GM18519 (cell line): ENCODE measurements around the gene FRMD4B.

Experiments used
- ATAC-seq: cut with Tn5 transposase; IDR thresholded peaks from one replicate; pipeline ENCODE4 v1.9.1; 2021; ENCODE audit warnings: mild to moderate bottlenecking, moderate library complexity; ENCODE audit not compliant: unreplicated experiment, low FRiP score

The FRMD4B gene

GRCh38 chr3:69368129-69368741, 17.7 kb downstream of the FRMD4B start:
- ATAC-seq: peak; percentile 99

DNA sequence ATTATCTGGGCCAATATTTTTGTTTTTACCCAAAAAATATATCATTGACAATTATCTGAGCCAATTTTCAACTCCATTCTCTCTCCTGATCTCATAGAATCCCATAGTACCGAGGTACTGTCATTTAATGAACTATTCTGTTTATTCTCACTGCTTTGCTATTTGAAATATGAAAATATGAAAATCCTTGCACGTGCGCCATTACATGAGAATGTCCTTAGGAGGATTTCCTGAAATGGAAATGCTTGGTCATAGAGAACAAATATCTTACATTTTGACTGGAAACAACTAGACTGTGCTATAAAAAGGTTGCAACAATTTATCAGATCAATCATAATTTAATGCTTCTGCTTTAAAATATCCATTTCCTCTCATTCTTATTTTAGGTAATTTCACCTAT, 18.3 kb downstream of the FRMD4B start:
- no peak for ATAC-seq

- ATAC-seq: no peak
These were observed 21.5 kb downstream of the FRMD4B start for GRCh38 chr3:69364354-69364753.

- no peak for ATAC-seq
These were observed 25.2 kb downstream of the FRMD4B start for GRCh38 chr3:69360690-69361089.

DNA sequence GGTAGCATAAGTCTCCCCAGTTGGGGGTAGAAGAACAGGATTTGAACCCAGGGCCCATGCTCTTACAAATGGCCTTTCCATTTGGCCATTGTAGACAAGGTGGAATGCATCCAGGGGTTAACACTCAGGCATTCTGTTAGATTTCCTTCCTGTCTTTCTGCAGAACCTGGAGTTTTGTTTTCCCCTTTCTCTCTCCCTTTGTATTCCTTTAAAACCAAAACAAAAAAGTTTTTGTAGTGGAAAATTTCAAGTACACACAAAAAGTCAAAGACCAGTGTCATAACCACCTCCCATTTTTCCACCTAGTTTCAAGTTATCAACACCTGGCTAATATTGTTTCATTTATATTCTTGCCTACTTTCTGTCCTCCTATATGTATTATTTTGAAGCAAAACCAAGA, 26.0 kb downstream of the FRMD4B start:
- ATAC-seq: no peak

DNA sequence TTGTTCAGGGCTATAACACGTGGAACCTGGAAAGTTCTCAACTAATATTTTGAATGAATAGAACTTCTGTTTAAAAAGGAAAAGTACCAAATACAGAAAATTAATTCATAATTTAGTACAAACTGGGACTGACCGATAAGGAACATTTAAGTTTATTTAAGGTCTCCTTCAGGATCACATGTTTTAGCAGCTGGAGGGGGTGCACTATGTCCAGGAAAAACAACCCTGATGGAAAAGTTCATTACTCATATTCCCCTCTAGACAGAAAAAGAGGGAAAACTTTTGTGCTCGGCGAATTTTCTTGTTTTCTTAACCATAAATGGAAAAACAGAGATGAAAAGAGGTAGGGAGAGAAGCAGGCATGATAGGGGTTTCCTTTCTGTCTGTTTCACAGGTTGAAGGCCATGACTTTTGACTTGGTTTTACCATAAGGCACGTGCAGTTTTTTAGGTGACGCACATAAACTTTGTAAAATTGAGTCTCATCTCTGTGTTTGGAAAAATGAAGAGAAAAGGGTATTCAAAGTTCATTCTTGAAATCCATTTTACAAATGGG, 26.5 kb downstream of the FRMD4B start:
- ATAC-seq: no peak

DNA sequence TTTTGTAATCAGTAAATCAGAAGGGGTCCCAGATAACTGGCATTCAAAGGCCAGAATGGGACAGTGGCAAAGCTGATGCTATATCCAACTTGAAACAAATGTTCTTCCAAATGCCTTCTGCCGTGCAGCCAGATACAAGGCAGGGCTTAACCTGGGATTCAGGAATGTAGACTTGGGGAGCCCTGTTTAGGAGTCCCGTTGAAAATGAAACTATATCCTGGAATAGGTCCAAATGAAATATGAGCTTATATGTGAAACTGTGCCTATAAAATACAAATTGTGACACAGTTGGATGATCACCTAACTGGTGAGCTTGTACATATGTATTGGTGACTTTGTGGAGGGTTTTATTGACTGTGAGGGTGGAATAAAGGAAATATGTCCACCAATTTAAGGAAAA, 28.7 kb downstream of the FRMD4B start:
- ATAC-seq: no peak

DNA sequence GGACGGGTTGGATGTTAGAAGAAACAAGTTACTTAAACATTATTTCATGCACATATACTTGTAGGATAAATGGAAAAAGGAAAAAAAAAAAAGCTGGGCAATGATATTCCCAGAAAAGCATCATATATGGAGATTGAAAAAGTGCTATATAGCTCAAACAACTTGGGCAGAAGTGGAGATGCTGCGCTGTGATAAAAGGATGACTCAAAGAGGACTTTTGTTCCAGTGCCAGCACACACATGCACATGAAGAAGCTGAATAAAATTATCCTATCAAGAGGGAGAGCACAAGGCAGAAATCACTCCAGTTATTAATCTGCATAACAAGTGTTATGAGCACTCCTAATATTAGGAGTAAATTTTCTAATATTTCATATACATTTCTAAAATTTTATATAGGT, 30.9 kb downstream of the FRMD4B start:
- no peak for ATAC-seq

DNA sequence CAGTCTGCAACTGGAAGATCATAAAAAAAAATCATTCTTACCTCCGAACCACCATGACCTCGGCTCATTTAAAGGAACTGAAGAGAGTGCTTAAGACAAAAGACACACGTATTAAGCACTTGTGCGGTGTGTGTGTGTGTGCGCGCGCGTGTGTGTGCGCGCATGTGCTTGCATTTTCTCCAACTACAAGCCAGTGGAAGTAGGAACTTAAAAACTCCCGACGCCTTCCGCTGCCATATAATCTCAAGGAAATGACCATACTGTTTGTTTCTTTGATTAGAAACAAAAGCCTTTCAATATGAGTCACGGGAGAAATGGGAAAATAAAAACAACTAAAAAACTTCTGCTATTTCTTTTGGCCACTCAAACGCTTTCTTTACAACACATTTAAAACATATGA, 32.4 kb downstream of the FRMD4B start:
- ATAC-seq: peak; percentile 40

GRCh38 chr3:69353088-69353478, 32.8 kb downstream of the FRMD4B start:
- no peak for ATAC-seq

DNA sequence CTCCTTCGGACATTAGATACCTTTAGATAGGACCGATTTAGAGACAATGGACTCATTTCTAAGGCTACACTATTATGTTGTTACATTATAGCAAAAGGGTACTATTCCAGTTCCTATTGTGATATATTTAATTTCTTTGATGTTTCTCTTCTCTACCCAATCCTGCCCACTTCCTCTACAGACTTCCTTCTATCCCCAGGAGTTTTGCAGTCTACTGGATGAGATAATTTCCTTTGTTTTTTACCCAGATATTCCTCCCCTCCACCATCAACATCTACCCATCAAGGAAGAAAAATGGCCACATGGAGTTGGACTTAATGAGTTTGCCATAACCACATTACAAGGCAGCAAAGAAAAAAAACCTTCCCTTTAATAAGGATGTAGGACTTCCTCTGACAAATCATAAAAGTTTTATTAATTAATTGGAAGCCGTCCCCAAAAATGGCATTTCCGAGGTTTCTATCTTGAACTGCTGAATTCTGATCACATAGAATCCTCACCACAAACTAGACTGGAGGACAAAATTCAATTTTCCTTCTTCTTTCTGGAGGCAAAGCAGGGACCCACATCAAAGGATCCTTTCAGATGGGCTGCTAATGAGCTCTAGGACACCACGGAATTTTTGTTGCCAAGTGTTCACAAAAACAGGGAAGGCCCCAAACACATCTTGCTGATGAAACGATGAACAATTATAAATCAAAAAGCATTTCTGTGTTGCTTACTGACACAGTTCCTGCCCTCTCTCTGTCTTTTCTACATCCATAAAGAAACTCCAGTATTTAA, 33.4 kb downstream of the FRMD4B start:
- ATAC-seq: no peak

DNA sequence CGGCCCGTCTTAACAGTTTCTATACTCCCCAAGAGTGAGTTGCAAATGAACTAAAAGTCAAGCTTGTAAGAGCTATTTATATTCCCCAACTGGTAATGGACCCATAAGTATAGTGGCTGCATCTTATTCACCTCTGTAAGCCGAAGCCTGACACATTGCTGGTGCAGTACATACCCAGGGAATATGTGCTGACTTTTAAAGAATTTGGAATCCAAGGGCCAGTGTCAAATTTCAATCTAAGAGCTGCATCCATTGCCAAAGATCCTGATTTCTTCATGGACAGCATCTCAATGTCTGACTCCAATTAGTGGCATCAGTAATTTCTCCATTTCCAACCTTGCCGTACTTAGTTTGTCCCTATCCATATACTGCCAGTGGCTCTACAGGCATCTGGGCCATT, 42.0 kb downstream of the FRMD4B start:
- no peak for ATAC-seq

GRCh38 chr3:69342074-69342473, 43.8 kb downstream of the FRMD4B start:
- no peak for ATAC-seq

DNA sequence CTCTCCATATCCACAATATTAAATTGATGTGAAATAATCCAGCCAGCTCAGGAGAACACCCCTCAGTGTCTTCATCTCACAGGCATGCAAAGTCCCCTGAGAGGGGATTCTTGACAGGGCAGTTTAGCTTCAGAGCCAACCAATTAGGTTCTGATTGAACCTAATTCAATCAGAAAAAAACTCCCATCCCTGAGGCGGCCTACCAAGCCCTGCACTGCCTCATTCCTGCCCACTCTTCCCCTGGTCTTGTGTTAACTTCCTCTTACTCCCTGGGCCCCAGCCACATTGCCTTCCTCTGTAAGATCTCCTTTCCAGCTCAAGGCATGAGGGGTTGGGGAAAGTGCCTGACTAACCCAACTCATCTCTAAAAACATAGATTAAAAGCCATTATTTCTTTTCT, 46.1 kb downstream of the FRMD4B start:
- no peak for ATAC-seq

- no peak for ATAC-seq
These were observed 47.0 kb downstream of the FRMD4B start for GRCh38 chr3:69338911-69339310.

DNA sequence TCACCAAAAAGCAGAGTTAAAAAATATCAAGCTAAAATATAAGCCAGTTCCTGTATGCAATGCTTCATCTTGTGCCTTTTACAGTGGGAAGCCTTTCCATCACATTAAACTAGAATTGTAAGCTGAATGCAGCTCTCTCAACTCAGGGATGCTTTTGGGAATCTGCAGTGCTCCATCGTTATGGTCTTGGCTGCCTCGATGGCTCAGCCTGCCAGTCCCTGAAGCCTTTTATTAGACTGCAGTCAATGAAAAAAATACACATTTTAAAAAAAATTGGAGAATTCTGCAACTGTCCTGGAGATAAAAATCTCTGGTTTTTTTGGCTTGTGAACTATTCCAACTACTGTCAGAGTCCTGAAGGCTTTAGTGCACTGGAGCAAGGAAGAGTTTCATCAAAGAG, 53.0 kb downstream of the FRMD4B start:
- no peak for ATAC-seq

DNA sequence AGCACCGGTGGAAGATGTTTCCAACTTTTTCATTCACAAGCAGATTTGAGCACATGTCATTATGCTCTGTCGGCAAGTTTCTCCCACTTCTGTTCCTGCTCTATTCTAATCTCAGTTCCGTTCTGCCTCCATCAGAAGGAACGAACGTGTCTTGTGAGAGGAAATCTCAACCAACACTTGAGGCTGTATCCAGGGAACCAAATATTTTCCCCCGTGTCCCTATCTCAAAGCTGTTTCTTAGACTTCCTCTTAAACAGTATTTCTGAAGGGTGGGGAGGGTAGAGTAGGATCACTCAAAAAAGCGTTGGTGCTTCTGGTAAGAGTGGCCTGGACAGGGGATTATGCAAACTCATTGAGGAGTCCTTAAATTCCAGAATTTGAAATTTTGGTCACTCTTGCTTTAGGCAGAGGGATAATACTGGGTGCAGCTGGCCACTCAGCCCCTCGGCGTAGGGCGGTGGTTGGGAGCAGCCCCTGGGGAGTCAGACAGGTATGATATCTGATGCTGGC, 54.9 kb downstream of the FRMD4B start:
- ATAC-seq: no peak

DNA sequence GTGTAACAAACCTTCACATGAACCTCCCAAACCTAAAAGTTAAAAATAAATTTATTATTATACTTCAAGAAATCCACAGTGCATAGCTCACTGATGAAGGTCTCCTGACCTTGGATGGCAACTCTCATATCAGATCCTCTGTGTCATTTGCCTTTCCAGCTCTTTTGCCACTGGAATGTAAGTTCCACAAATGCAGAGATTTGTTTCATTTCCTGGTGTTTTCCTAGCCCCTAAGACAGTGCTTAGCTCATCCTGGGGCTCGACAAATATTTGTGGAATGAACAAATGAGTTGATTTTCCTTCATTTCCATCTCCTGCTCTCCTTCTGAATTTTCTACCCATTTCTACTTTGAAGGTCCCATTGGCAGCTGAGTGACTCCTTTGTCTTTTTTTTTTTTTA, 56.0 kb downstream of the FRMD4B start:
- no peak for ATAC-seq

GRCh38 chr3:69328963-69329302, 57.0 kb downstream of the FRMD4B start:
- no peak for ATAC-seq

DNA sequence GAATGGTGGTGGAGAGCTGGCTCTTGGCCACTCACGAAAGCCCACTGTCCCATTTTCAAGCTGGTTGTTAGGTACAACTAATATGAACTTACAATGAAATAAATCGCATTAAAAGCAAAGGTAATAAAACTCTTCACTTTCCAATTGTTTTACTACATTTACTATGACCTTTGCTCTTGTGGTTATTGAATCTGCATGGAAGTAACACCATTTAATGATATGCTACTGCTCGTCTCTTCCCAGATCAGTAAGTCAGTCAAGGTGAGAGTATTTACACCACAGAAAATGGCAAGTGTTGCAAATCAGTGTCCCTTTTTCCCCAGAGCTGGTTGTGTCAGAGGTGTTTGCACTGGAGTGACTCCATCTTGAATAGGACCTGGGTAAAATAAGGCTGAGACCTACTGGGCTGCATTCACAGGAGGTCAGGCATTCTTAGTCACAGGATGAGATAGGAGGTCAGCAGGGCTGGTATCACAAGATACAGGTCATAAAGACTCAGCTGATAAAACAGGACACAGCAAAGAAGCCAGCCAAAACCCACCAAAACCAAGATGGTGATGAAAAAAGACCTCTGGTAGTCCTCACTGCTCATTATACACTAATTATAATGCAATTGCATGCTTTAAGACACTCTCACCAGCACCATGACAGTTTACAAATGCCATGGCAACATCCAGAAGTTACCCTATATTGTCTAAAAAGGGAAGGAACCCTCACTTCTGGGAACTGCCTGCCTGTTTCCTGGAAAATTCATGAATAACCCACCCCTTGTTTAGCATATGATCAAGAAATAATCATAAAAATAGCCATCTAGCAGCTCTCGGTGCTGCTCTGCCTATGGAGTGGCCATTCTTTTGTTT, 57.6 kb downstream of the FRMD4B start:
- ATAC-seq: no peak

DNA sequence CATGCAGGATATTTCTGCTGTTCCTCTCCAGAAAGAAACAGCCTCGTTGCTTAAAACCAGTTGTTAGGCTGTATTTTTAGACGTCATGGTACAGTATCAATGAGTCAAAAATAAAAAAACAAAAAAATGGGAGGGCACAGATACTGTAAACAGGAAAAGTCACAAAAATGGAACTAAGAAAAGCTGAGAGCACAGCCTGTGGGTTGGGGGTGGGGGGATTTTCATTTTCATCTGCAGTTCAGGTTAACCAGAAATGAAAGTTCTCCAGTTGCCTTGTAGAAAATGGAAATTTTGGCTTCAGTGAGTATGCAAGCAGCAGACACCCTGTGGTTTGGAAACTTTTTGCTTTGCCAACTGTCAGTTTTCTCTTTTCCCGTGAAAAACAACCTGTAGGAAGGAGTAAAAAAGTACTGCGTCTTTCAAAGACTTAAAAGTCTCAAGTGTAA, 59.0 kb downstream of the FRMD4B start:
- peak; percentile 84 for ATAC-seq
